HL-60 (cell line): ENCODE results near the gene NFIX.

ENCODE experiments used
- CTCF ChIP-seq: IDR thresholded peaks from one replicate; pipeline ENCODE4 v1.5.1; 2011; ENCODE audit warnings: low read length, control low read depth, inconsistent platforms; ENCODE audit not compliant: insufficient read depth
- POLR2AphosphoS5 ChIP-seq: IDR thresholded peaks from 2 replicates; pipeline ENCODE4 v1.6.1; 2012; ENCODE audit warnings: low read depth

GRCh38 chr19:13057744-13058143, 62.5 kb downstream of the NFIX start:
- TF ChIP-seq CTCF = no peak
- TF ChIP-seq POLR2AphosphoS5 = no peak
